OCI-LY3 (cell line): ENCODE data around the gene ALG11.
"Not testable (repeated sequence)": the region's sequence is repeated elsewhere in the genome, so short reads cannot be mapped to it uniquely, and the experiment has no call there.

Experiments used
- H2AFZ ChIP-seq: fragments of 200-600, 300-600 bp; shearing (Covaris generic); 2 replicates; pipeline ENCODE4 v1.6.0; 2014; ENCODE audit warnings: antibody characterized with exemption, low read depth, low read length
- H3K27ac ChIP-seq: fragments of 200-600, 300-600 bp; sonication (generic); 2 replicates; pipeline ENCODE4 v1.5.1; 2014; ENCODE audit warnings: mild to moderate bottlenecking, low read length, moderate library complexity, mixed read lengths
- H3K27me3 ChIP-seq: fragments of 200-600, 300-600 bp; sonication (generic); 2 replicates; pipeline ENCODE4 v1.6.1; 2014; ENCODE audit warnings: low read depth, low read length, mixed read lengths
- H3K36me3 ChIP-seq: fragments of 200-600, 300-600 bp; sonication (generic); replicated peaks from 2 replicates; pipeline ENCODE3; 2014; ENCODE audit warnings: low read depth, low read length, mixed read lengths
- H3K4me1 ChIP-seq: fragments of 300-600, 200-600 bp; sonication (generic); 2 replicates; pipeline ENCODE4 v1.6.1; 2014; ENCODE audit warnings: low read length, mixed read lengths
- H3K4me2 ChIP-seq: fragments of 200-600, 300-600 bp; sonication (generic); 2 replicates; pipeline ENCODE4 v1.6.1; 2014; ENCODE audit warnings: low read length, mixed read lengths
- H3K4me3 ChIP-seq: fragments of 300-600, 200-600 bp; sonication (generic); 2 replicates; pipeline ENCODE4 v1.5.1; 2014; ENCODE audit warnings: antibody characterized with exemption, mild to moderate bottlenecking, low read length, moderate library complexity
- H3K79me2 ChIP-seq: fragments of 300-600, 200-600 bp; shearing (Covaris generic); 2 replicates; pipeline ENCODE4 v1.6.1; 2014; ENCODE audit warnings: mild to moderate bottlenecking, low read length, mixed read lengths
- H3K9ac ChIP-seq: fragments of 300-600, 200-600 bp; shearing (Covaris generic); 2 replicates; pipeline ENCODE4 v1.6.0; 2014; ENCODE audit warnings: mild to moderate bottlenecking, low read length, moderate library complexity
- H3K9me3 ChIP-seq: fragments of 200-600, 300-600 bp; shearing (Covaris generic); 2 replicates; pipeline ENCODE4 v1.6.1; 2014; ENCODE audit warnings: low read length, mixed read lengths; ENCODE audit not compliant: insufficient read depth
- H4K20me1 ChIP-seq: fragments of 200-600, 300-600 bp; sonication (generic); 2 replicates; pipeline ENCODE4 v1.6.1; 2016; ENCODE audit warnings: low read length, mixed read lengths; ENCODE audit not compliant: insufficient read depth
- CTCF ChIP-seq: fragments of 200-600, 300-600 bp; sonication (generic); IDR thresholded peaks from 2 replicates; pipeline ENCODE4 v1.5.1; 2014; ENCODE audit warnings: antibody characterized with exemption, low read length, low read depth
- EZH2phosphoT487 ChIP-seq: fragments of 200-600 bp; shearing (Covaris generic); IDR thresholded peaks from 2 replicates; pipeline ENCODE4 v1.6.1; 2018; ENCODE audit warnings: antibody characterized with exemption, mixed run types, low read depth

The ALG11 gene

DNA sequence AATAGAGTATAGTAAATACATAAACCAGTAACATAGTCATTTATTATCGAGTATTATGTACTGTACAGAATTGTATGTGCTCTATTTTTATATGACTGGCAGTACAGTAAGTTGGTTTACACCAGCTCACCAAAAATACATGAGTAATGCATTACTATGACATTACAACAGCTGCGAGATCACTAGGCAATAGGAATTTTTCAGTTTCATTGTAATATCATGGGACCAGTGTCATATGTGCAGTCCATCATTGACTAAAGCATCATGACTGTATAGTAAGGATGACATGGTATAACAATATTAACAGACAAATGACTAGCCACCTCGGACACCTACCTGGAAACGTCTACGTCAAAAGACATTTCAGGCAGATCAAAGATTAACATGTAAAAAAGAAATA is 34.6 kb upstream of the ALG11 start:
- Histone ChIP-seq H4K20me1 (no peaks in the 10 kb centered on the region), H3K9me3 (no peaks in the 10 kb centered on the region), H3K9ac (no peak overlapping the region), H3K4me1 (peaks cover 4% of the 10 kb centered on the region; the same call in 1 of the 2 replicates), H3K4me2 (no peak overlapping the region), H3K27me3 (no peaks in the 10 kb centered on the region), H3K36me3 (no peaks in the 10 kb centered on the region), H3K4me3 (no peak overlapping the region), H2AFZ (no peak overlapping the region), H3K27ac (no peak overlapping the region), H3K79me2 (no peaks in the 10 kb centered on the region)
- TF ChIP-seq CTCF (no peak), EZH2phosphoT487 (no peak)

- no peak overlapping the region for H3K4me3 ChIP-seq
- H3K4me1 ChIP-seq: no peaks in the 10 kb centered on the region
- no peak overlapping the region for H3K27ac ChIP-seq
- no peak overlapping the region for H2AFZ ChIP-seq
- no peaks in the 10 kb centered on the region for H3K79me2 ChIP-seq
- no peaks in the 10 kb centered on the region for H3K36me3 ChIP-seq
- no peaks in the 10 kb centered on the region for H4K20me1 ChIP-seq
- no peak overlapping the region for H3K4me2 ChIP-seq
- H3K9me3 ChIP-seq: no peaks in the 10 kb centered on the region
- H3K9ac ChIP-seq: no peak overlapping the region
- no peaks in the 10 kb centered on the region for H3K27me3 ChIP-seq
- TF ChIP-seq CTCF (no peak), EZH2phosphoT487 (no peak)
Measured at GRCh38 chr13:51978796-51979556, 33.2 kb upstream of the ALG11 start.

GRCh38 chr13:51980908-51981307 is 31.3 kb upstream of the ALG11 start:
- H3K27ac ChIP-seq: no peak overlapping the region
- H3K27me3 ChIP-seq: no peaks in the 10 kb centered on the region
- H4K20me1 ChIP-seq: no peaks in the 10 kb centered on the region
- no peaks in the 10 kb centered on the region for H3K79me2 ChIP-seq
- H3K4me1 ChIP-seq: no peaks in the 10 kb centered on the region
- no peak overlapping the region for H3K4me3 ChIP-seq
- H3K9me3 ChIP-seq: no peaks in the 10 kb centered on the region
- H3K36me3 ChIP-seq: no peaks in the 10 kb centered on the region
- H3K9ac ChIP-seq: no peak overlapping the region
- no peak overlapping the region for H3K4me2 ChIP-seq
- no peak overlapping the region for H2AFZ ChIP-seq
- TF ChIP-seq EZH2phosphoT487: no peak
- TF ChIP-seq CTCF: no peak

- Histone ChIP-seq H3K36me3 (no peaks in the 10 kb centered on the region), H2AFZ (no peak overlapping the region), H3K4me2 (no peak overlapping the region), H3K9me3 (no peaks in the 10 kb centered on the region), H4K20me1 (no peaks in the 10 kb centered on the region), H3K9ac (no peak overlapping the region), H3K27me3 (no peaks in the 10 kb centered on the region), H3K4me3 (no peak overlapping the region), H3K27ac (no peak overlapping the region), H3K4me1 (no peaks in the 10 kb centered on the region), H3K79me2 (no peaks in the 10 kb centered on the region)
- TF ChIP-seq EZH2phosphoT487 (no peak), CTCF (no peak)
Measured at GRCh38 chr13:51981355-51981754, 30.8 kb upstream of the ALG11 start.

GRCh38 chr13:51983292-51983691 is 28.9 kb upstream of the ALG11 start:
- H3K27ac ChIP-seq, H3K9me3 ChIP-seq, H3K36me3 ChIP-seq, H2AFZ ChIP-seq, H3K4me3 ChIP-seq, H3K79me2 ChIP-seq, H4K20me1 ChIP-seq, H3K4me1 ChIP-seq, H3K9ac ChIP-seq, H3K4me2 ChIP-seq, H3K27me3 ChIP-seq: not testable (repeated sequence)

DNA sequence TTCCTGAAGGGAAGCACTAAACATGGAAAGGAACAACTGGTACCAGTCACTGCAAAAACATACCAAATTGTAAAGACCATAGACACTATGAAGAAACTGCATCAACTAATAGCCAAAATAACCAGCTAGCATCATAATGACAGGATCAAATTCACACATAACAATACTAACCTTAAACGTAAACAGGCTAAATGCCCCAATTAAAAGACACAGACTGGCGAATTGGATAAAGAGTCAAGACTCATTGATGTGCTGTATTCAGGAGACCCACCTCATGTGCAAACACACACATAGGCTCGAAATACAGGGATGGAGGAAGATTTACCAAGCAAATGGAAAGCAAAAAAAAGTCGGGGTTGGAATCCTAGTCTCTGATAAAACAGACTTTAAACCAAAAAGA is 27.3 kb upstream of the ALG11 start:
- not testable (repeated sequence) for H4K20me1 ChIP-seq, H3K4me3 ChIP-seq, H3K27me3 ChIP-seq, H3K36me3 ChIP-seq, H2AFZ ChIP-seq, H3K4me2 ChIP-seq, H3K4me1 ChIP-seq, H3K9ac ChIP-seq, H3K27ac ChIP-seq, H3K9me3 ChIP-seq, H3K79me2 ChIP-seq
